Activated CD8-positive, alpha-beta memory T cell treated with anti-CD3 and anti-CD28 coated beads for 36 hours (primary cell): ENCODE data around the gene ADNP2. TPM values are rescaled to one million over a fixed set of nuclear protein-coding genes. Genes with fewer than 3 reads are reported as not detected.

Experiments
- CTCF ChIA-PET: fragments of 350-600 bp; sonication (Branson Sonifier 250); formaldehyde crosslinking; loops from one replicate; lab custom pipeline; 2021; ENCODE audit warnings: antibody characterized with exemption; lab: Charles Lee
- POLR2A ChIA-PET: fragments of 350-600 bp; sonication (Branson Sonifier 250); formaldehyde crosslinking; loops from one replicate; lab custom pipeline; 2021; ENCODE audit warnings: antibody characterized with exemption; lab: Charles Lee
- total RNA-seq, 2 experiments: library from RNA; stranded (reverse); gene quantifications; one replicate each; pipeline ENCODE4 v1.2.3, GENCODE V29; 2021

Gene ADNP2
- total RNA-seq, 2 experiments from 2014 or later, result 22.2 to 22.7 TPM

GRCh38 chr18:80179857-80180558 lies 70.9 kb downstream of the ADNP2 start:
- CTCF ChIA-PET, result no interaction called here
- POLR2A ChIA-PET, result no interaction called here

GRCh38 chr18:80180778-80181564 lies 71.9 kb downstream of the ADNP2 start:
- CTCF ChIA-PET, result interaction anchor here (2.0 kb wide), 1 partner anchor 10 kb away, joined by 6 read pairs; no protein-coding TSS in a partner anchor
- POLR2A ChIA-PET, result no interaction called here

DNA sequence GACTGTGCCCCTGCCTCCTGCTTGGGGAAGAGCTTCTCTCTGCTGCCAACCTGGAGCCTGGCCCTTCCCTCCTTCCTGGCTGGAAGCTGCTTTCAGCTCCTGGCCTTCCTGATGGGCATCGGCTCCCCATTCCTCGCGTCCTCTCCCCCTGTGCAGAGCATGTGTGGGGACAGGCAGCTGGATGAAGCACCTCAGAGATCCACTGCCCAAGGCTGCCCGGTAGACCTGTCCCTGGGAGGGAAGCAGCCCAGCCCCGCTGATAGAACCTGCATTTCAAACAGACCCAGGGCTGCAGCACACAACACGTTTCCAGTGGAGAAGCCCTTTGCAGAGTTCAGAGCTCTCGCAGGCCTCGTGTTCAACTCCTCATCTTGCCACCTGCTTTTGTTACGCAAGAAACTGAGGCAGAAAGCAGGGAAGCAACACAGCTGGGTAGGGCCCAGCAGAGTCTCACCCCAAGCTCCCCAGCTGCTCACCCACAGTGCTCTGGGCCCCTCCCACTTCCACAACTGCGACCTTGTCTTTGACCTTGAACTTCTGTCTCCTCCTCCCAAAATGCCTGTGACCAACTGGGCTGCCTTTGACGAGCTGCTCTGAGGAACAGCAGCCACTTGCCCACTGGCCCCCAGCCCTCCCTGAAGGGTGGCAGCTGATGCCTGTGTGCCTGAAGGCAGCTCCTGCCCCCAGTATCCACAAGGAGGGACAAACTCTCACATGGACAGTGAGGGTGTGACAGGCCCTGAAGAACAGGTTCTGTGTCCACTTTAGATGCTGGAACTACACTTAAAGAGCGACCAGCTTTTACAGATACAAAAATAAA lies 72.8 kb downstream of the ADNP2 start:
- CTCF ChIA-PET, result interaction anchor here (2.0 kb wide), 1 partner anchor 11 kb away, joined by 6 read pairs; no protein-coding TSS in a partner anchor

GRCh38 chr18:80182855-80183254 lies 73.8 kb downstream of the ADNP2 start:
- ChIA-PET POLR2A (no interaction called here), CTCF (interaction anchor here (1.0 to 2.0 kb wide), 3 partner anchors 12 to 24 kb away, joined by 3 to 6 read pairs (median 3); no protein-coding TSS in a partner anchor)

More for the DNA sequence above, 72.8 kb downstream of the ADNP2 start:
- POLR2A ChIA-PET, result no interaction called here

DNA sequence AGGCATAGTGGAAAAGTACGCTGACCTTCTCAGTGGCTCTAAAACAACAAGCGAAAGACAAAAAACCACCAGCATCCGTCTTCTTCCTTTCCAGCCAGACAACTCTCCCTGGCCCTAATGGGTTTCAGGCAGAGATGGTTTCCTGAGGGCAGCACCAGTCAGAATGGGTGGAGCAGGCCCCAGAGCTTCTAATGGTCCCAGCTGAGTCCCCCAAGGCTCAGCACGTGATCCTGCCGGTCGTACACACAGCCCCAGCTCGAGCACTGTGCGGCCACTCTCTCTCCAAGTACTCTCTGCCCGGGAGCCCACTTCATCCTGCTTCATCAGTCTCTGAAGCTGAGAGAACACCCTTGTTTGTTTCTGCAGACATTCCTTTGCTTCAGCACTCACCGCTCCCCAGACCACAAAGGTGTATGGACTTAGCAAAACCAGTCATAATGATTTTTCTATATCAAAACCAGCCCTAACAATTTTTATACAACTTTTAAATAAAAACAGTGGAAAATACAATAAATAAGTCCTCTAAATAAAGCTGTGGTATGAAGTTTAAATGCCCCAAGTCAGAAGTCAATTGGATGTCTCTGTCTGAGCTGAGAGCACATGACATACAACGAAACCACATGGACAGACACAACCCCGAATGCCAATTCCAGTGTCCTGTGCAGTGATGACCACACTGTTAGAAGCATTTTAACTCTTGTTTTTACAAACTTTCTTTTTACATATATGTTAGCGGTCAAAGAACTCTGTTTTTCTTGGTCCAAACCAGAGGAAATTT lies 74.4 kb downstream of the ADNP2 start:
- CTCF ChIA-PET, result interaction anchor here (1.0 to 1.4 kb wide), 2 partner anchors 14 to 24 kb away, joined by 3 read pairs; no protein-coding TSS in a partner anchor

GRCh38 chr18:80184243-80184772 lies 75.2 kb downstream of the ADNP2 start:
- ChIA-PET CTCF (interaction anchor here (1.4 kb wide), 1 partner anchor 25 kb away, joined by 3 read pairs; no protein-coding TSS in a partner anchor), POLR2A (no interaction called here)

More for the DNA sequence above, 74.4 kb downstream of the ADNP2 start:
- POLR2A ChIA-PET, result no interaction called here

- POLR2A ChIA-PET, result no interaction called here
- CTCF ChIA-PET, result no interaction called here
Observed at GRCh38 chr18:80185545-80185944, 76.5 kb downstream of the ADNP2 start.

- ChIA-PET CTCF (no interaction called here), POLR2A (no interaction called here)
Observed at GRCh38 chr18:80187956-80188642, 79.0 kb downstream of the ADNP2 start.

- ChIA-PET CTCF (interaction anchor here (0.5 kb wide), 1 partner anchor 8 kb away, joined by 5 read pairs; no protein-coding TSS in a partner anchor), POLR2A (no interaction called here)
Observed at GRCh38 chr18:80188643-80189530, 79.8 kb downstream of the ADNP2 start.

DNA sequence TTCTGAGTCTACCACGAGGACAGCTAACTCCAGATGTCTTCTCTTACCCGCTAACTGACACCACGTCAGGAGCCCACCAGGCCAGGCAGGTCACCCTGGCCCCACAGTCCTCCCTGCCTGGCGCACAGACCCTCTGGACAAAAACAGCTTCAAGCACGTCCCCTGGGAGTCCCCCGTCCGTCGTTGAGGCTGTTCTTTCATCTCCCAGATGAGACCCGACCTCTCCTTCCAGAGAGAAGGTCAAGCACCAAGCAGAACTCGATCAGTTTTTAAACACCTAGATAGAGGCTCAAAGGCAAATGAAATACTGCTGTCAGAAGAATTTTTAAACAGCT lies 80.4 kb downstream of the ADNP2 start:
- CTCF ChIA-PET, result no interaction called here
- POLR2A ChIA-PET, result no interaction called here

Other genes starting within 250 kb of the ADNP2 start
- 10 to 100 TPM; 29.2 to 30.7 TPM for gene SLC66A2, start 157.6 kb upstream of the ADNP2 start, total RNA-seq
- 1 to 10 TPM; 1.8 to 2.1 TPM for gene HSBP1L1, start 144.6 kb upstream of the ADNP2 start, total RNA-seq
- gene TXNL4A, start 120.7 kb upstream of the ADNP2 start, total RNA-seq, result 100 to 1,000 TPM; 208 to 210 TPM
- gene RBFA, start 74.8 kb upstream of the ADNP2 start, total RNA-seq, result 10 to 100 TPM; 44.3 to 47.3 TPM
- gene PARD6G, start 138.3 kb downstream of the ADNP2 start, total RNA-seq, result under 1 TPM; 0.38 to 0.72 TPM